ENCODE measurements around the gene HMG20A.
A peak's percentile ranks its signal among the peaks of the same experiment; 100 is the strongest.

- TF ChIP-seq POLR2A (IDR thresholded peaks at IDR 0.05) (no peak), CTCF (IDR thresholded peaks at IDR 0.05) (peak in 3 of 6 experiments; percentile 5 to 13 (median 10))
Observed at GRCh38 chr15:77418966-77419835, 1.5 kb upstream of the HMG20A start.

Data from Peyer's patch (tissue), 4 donors.